AG04449 (cell line): ENCODE data around the gene PTPN12.

Experiments used
- CTCF ChIA-PET: fragments of 350-600 bp; formaldehyde crosslinking; extraction: SDS; loops from one replicate; lab custom pipeline; 2021; ENCODE audit warnings: antibody characterized with exemption; lab: Yijun Ruan, JAX
- POLR2A ChIA-PET: fragments of 400-600, 350-600 bp; formaldehyde crosslinking; extraction: SDS; loops from one replicate; lab custom pipeline; 2020; ENCODE audit warnings: antibody characterized with exemption, inconsistent platforms; lab: Yijun Ruan, JAX
- DNase-seq: peaks from one replicate; pipeline ENCODE4 v3.0.0-alpha.2; 2010; ENCODE audit warnings: low read depth, low spot score
- H3K4me3 ChIP-seq: 2 replicates; pipeline ENCODE4 v1.5.1; 2011; ENCODE audit warnings: low read depth, mild to moderate bottlenecking, control low read depth, low read length
- CTCF ChIP-seq: IDR thresholded peaks from one replicate; pipeline ENCODE4 v1.5.1; 2011; ENCODE audit warnings: mild to moderate bottlenecking, moderate library complexity, low read length, control low read depth, inconsistent platforms; ENCODE audit not compliant: insufficient read depth; ENCODE audit errors: missing control alignments

PTPN12 gene

GRCh38 chr7:77667459-77668086 is 130.5 kb downstream of the PTPN12 start:
- H3K4me3 ChIP-seq, result no peak overlapping the region
- DNase-seq, result no peak
- CTCF ChIA-PET, result interaction anchor here (1.2 to 5.6 kb wide), 3 partner anchors 9 to 92 kb away, joined by 4 to 29 read pairs (median 9); no protein-coding TSS in a partner anchor
- TF ChIP-seq CTCF, result no peak
- POLR2A ChIA-PET, result no interaction called here

DNA sequence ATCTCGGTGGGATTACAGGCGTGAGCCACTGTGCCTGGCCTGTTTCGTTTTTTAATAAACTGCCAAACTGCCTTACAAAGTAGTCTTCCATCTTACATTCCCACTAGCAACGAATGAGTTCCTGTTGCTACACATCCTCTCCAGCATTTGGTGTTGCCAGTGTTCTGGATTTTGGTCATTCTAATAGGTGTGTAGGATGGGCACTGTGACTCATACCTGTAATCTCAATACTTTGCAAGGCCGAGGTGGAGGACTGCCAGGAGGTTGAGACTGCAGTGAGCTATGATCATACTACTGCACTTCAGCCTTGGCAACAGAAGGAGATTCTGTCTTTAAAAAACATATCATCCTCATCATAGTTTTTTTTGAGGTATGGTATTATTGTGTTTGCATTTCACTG is 137.8 kb downstream of the PTPN12 start:
- DNase-seq, result no peak
- no peak for TF ChIP-seq CTCF
- ChIA-PET CTCF (interaction anchor here (1.4 to 2.5 kb wide), 4 partner anchors 10 to 84 kb away, joined by 3 to 20 read pairs (median 8); no protein-coding TSS in a partner anchor), POLR2A (no interaction called here)
- H3K4me3 ChIP-seq, result no peak overlapping the region

DNA sequence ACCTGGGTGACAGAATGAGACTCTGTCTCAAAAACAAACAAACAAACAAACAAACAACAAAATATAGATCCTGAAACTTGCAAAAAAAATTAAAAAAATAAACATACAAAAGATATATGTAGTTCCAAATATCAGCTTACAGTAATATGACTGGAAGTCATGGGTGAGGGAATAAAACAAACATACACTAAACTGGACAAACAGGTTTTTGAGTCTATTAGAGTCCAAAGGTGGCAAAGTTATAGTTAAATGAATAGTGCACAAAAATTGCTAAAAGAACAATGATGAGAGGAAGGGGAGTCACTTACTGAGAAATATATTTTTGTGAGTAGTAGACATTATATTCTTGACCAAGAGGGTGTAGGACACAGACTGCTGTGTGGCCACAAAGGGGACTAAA is 142.5 kb downstream of the PTPN12 start:
- DNase-seq, result no peak
- ChIA-PET CTCF (interaction anchor here (0.7 to 2.6 kb wide), 5 partner anchors 8 to 80 kb away, joined by 3 to 11 read pairs (median 5); no protein-coding TSS in a partner anchor), POLR2A (no interaction called here)
- no peak overlapping the region for H3K4me3 ChIP-seq
- TF ChIP-seq CTCF, result no peak

DNA sequence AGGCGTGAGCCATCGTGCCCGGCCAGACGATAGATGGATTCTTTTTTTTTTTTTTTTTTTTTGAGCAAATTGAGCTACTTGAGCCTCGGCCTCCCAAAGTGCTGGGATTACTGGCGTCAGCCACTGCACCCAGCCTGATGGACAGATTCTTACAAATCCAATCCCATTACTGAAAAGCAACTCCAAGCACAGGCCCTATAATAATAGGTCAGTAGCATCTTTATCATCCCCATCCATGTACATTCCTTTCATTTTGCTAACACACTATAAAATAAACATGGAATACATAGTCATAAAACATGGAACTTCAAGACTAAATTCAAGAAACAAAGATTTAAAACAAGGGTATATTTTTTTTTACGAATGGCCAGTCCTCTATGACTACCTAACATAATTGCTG is 143.2 kb downstream of the PTPN12 start:
- no peak for DNase-seq
- H3K4me3 ChIP-seq, result no peak overlapping the region
- TF ChIP-seq CTCF, result no peak
- POLR2A ChIA-PET, result no interaction called here
- CTCF ChIA-PET, result interaction anchor here (0.7 to 1.9 kb wide), 3 partner anchors 29 to 79 kb away, joined by 3 to 7 read pairs (median 5); no protein-coding TSS in a partner anchor

DNA sequence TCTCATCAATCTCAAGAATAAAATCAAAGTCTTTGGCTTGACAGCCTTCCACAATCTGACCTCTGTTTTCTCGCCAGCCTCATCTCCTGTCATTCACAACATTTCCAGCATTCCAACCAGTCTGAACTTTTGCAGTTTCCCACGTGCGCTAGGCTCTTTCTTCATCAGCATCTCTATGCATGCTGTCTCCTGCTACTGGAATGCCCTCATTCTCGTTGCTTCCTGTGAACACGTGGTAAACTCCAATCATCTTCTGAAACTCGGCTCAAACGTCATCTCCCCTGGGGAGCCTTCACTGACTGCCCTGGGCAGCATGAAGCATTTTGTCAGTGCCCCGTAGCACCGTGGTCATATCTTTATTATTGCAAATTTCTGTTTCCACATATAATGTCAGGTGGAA is 146.9 kb downstream of the PTPN12 start:
- H3K4me3 ChIP-seq, result no peak overlapping the region
- CTCF ChIA-PET, result interaction anchor here (1.2 to 2.2 kb wide), 3 partner anchors 12 to 76 kb away, joined by 5 to 12 read pairs (median 9); partner anchors contain the start of gene RSBN1L
- peak; percentile 62 for DNase-seq
- POLR2A ChIA-PET, result no interaction called here
- no peak for TF ChIP-seq CTCF

- H3K4me3 ChIP-seq, result no peak overlapping the region
- DNase-seq, result no peak
- no peak for TF ChIP-seq CTCF
- ChIA-PET POLR2A (no interaction called here), CTCF (interaction anchor here (0.9 to 2.2 kb wide), 5 partner anchors 11 to 75 kb away, joined by 3 to 12 read pairs (median 8); partner anchors contain the start of gene RSBN1L)
Measured at GRCh38 chr7:77685233-77685632, 148.1 kb downstream of the PTPN12 start.
